ENCODE results near the gene ALDH7A1.
"Not testable (repeated sequence)": the region's sequence is repeated elsewhere in the genome, so short reads cannot be mapped to it uniquely, and the experiment has no call there.

ALDH7A1 gene

DNA sequence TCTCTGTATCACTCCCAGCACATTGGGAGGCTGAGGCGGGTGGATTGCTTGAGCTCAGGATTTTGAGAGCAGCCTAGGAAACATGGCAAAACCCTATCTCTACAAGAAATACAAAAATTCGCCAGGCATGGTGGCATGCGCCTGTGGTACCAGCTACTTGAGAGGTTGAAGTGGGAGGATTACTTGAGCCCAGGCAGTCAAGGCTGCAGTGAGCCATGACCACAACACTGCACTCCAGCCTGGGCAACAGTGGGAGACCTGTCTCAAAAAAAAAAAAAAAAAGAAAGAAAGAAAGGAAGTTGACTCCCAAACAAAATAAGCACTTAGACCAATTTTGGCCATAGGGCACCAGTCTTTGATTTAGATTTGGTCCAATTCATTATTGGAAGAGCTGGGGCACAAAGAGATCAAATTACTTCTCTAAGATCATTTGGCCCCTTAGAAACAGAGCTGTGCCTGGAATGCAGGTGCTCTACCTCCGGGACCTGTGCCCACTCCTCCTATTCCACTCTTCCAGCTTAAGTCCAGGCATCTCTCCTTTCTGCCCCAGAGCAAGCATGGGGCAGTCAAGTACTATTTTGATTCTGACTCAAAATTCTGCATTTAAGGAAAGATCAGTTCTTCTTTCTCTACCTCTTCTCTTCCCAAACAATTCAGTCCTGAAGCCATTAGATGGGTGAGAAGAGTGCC lies 59.0 kb downstream of the ALDH7A1 start:
- no peak for DNase-seq

DNA sequence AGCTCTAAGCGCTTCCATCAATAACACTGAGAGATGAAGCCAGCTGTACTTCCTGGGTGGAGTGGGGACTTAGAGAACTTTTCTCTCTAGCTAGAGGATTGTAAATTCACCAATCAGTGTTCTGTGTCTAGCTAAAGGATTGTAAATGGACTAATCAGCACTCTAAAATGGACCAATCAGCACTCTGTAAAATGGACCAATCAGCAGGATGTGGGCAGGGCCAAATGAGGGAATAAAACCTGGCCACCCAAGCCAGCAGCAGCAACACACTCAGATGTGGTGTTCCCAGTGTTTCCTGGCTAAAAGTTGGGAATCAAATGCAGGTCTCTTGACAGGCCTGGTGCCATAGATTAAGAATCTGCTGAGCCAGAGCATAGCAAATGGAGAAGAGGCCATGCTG lies 60.5 kb downstream of the ALDH7A1 start:
- no peak for DNase-seq

DNA sequence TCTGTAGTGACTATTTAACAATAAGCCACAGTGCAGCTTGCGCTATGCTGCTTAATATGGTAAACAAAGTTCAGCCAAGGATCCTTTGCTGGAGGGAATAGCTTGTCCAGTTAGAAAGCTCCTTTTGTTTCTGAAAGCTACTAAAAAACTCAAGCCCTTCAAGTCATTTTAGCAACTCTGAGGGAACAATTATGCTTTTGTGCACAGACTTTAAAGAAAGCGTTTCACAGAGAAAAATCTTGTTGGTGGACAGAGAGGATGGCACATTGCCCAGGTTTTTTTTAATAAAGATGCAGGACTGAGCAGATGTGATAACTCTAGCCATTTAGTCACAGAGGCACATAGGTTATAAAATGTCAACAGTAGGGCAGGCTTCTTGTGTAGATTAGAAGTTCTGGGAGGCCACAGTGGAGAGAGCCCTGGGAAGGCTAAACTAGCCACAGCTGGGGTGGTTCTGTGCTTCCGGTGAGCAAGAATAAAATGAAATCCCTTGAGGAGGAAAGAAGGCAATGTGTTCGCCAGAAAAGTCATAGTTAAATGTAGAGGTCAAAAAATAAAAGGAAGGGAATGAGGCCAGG lies 63.4 kb downstream of the ALDH7A1 start:
- peak in 10 of 56 donors; percentile 6 to 51 (median 19) for DNase-seq

DNA sequence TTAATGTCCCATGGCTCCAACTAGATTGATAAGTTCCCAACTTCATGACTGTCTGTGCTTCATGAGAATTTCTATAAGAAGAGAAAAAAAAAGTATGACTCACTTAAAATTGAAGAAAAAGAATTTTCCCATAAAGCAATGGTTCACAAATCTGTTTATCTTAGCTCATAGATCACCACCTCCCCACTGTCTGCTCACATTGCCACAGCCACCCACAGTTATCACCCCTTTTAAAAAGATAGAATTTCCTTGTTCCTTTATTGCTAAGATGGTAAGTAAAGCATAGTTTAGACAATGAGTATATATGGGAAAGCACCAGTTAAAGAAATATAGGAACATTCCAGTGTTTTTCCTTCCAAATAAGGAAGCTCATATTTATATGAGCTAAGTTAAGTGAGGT lies 67.1 kb downstream of the ALDH7A1 start:
- no peak for DNase-seq

DNA sequence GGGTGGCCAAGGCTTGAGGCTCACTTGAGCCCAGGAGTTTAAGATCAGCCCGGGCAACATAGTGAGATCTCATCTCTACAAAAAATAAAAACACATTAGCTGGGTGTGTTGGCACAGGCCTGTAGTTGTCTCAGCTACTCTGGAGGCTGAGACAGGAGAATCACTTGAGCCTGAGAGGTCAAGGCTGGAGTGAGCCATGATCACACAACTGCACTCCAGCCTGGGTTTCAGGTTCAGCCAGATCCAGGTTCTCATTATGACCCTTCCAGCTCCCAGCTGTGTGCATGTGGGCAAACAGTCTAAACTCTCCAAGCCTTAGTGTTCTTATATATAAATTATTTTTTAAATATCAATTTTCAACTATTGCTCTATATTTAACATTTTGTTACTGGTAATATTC lies 67.9 kb downstream of the ALDH7A1 start:
- DNase-seq: no peak

DNA sequence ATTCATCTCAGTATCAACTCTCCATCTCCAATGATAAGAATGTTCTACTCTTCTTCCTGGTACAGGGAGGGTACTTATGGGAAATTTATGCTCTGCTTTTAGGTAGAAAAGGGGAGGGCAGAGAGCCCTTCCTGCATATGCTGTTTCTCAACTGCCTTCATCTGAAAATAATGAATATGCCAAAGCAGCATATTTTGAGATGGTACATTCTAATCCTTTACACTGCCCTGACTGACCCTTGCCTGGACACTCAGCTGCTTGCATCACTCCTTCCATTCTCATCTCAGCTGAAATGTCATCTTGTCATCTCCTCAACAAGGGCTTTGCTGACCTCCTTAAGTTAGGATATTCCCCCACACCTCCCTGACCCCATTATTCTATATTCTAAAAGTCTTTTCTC lies 68.5 kb downstream of the ALDH7A1 start:
- DNase-seq: no peak

DNA sequence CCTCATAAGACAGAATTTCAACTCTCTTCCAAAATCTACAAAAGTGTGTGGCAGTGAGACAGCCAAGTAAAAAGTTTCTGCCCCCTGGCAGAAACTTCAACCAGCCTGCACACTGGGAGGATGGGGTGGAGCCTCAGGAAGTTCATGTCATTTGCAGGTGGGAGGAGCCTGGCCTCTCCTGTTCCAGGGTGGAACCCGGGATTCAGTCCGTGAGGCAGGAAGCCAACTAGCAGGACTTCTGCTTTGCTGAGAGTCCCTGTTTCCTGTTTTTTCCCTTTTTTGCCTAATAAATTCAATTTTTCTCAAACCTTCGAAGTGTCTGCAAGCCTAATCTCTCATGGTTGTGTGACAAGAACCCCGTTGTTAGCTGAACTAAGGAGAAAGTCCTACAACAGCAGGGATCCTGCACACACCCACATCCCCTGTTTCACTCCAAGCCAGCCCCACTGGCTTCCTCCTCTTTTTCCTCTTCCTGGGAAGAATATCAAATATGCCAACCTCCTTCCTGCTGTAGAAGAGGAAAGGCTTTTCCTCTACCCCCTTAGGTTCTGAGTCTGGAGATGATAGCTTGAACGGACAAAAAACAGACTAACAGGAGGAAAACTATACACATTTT lies 69.3 kb downstream of the ALDH7A1 start:
- DNase-seq: peak in 15 of 56 donors; percentile 6 to 53 (median 21)

DNA sequence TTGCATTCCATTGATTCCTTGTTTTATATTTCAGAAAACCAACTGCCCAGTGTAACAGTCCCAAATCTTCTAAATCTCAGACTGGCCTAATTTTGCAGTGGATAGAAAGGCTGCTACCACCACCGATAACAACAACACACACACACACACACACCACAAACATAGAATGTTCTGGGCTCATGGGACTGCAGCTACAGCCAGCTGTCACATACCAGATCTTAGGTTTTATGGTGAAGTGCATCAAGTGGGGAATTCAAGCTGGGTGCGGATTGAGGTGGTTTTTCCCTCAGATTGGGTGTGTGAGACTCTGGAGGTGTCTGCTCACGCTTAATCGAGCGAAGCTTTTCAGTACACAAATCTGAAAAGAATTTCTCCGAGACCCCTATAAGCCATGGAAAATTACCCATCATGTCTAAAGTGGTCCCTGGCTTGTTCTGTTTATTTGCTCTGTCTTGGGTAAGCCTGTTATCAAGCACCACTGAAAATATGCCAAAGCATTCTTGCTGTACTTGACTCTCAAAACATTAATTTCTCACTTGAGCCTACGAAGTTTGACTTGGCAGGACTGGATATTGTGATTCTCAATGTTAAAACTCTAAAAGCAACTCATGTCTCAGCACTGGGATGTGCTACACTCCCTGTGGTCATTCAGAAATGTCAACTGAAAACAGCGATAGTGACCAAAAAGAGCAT lies 71.1 kb downstream of the ALDH7A1 start:
- DNase-seq: no peak

DNA sequence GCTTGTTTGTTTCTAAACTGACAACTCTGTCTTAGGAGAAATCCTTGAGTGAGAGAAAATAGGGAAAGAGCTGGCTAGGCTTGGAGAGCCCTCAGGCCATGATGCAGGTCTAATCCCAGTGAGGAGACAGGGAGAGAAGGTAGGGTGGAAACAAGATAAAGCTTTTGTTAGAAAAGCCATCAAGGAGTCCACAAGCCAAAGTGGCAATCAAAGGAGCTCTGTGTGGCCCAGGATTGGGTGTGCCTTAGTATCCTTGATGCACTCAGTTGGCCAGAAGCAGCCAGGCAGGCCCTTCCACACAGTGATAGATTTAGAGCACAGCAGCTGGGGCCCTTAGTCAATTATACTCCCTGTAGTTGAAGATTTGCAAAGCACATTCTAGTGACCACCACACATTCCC lies 73.9 kb downstream of the ALDH7A1 start:
- no peak for DNase-seq

DNA sequence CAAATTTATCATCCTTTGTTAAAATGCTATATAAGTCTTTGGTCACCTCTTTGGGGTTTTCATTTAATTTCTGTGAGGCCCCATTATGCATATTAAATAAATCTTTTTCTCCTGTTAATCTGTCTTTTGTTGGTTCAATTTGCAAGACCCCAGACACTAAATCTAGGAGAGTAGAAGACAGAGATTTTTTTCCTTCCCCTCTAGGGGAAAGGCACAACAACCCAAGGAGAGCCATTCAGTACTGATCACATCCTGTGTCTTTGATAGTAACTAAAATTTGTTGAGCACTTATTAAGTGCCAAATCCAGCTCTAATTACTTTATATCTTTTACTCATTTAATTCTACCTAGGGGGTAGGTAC lies 74.4 kb downstream of the ALDH7A1 start:
- no peak for DNase-seq

DNA sequence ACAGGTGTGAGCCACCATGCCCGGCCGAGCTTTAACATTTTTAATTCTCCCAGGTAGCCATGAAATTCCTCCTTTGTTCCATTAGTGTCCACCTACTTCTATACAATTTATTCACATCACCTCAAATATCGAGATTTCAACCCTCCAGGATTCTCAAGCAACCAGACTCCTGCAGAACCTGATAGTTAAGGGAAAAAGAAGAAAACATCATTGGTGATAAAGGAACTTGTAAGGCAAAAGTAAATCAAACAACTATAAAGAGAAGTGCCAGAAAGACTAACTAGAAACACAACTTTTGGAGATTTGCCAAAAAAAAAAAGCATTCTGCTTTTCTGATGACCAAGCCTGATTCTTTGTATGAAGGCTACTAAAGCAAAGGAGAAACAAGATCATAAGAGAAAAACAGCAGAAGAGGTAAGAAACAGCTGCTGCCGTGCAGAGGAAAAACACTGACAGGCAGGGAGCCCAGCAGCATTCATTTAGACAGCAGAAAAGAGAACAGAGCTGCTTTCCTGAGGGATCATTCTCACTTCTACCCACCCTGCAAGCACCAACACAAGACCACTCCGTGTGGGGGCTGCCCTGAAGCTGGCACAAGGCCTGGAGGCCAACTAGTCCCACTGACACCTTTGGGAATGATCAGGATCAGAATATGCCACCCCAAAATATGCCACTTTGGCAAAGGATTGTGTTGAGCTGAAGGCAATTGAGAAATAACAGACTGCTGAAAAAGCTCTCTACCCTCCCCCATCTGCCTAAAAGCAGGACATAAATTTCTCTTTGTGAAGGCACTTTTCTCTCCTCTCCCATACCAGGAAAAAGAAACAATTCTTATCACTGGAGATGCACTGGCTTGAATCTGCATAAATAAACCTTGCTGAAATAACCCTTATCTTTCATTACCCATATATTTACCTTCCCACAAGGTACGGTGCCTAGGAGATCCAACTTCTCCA lies 75.1 kb downstream of the ALDH7A1 start:
- DNase-seq: peak in 15 of 56 donors; percentile 9 to 60 (median 23)

DNA sequence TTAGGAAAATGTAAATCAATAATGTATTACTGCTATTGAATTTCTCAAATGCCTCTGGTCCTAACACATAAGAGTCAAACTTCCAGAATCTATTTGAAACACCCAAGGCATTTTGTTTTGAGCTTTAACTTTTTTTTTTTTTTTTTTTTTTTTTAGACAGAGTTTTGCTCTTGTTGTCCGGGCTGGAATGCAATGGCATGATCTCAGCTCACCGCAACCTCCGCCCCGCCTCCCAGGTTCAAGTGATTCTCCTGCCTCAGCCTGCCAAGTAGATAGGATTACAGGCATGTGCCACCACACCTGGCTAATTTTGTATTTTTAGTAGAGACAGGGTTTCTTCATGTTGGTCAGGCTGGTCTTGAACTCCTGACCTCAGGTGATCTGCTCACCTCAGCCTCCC lies 75.8 kb downstream of the ALDH7A1 start:
- DNase-seq: not testable (repeated sequence)

DNA sequence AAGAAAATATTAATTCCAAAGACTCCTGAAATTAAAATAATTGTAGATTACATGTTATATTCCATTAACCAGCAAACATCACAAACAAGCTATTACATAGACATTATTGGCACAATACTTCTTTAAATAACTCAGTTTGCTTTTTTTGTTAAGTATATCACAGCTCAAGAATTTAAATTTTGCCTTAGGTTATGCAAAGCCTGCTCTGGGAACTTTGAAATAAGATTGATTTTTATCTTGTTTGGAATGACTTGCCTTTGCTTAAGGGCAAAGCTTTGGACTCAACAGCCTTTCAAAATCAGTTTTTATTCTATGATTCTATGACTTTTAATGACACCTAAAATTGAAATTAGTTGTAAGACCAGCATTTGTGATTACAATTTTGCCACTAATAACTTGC lies 78.2 kb downstream of the ALDH7A1 start:
- no peak for DNase-seq

DNA sequence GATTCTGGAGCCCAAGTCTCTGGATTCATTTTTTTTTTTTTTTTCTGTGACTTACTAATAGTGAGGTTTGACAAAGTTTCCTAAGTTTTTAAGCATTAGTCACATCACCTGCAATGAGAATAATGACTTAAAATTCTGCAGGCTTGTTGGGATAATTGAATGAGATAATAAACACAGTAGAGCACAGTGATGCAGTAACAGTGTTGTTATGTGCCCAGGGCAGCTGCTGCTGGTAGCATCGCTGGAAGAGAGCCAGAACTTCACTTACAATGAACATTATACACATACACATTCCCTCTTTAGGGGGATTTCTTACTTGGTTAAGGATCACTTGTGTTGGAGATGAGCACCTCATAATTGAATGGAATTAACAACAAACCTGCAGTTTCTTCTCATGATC lies 78.9 kb downstream of the ALDH7A1 start:
- DNase-seq: peak in 7 of 56 donors; percentile 6 to 32 (median 23)

DNA sequence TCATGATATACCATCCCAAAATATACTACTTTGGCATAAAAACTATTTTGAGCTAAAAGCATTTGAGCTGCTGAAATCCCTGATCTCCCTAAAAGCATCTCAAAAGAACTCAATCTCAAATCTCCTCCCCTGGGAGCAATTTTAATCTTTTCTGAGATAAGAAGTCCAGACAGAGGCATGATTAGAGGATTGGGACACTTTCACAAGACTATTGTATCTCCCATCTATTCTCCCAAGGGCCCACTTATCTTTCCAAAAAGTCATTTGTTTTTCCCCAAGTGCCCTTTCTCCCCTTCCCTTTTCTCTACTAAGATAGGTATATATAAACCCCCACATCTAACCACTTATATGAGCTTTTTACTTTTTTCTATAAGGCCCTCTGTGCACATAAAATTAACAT lies 79.7 kb downstream of the ALDH7A1 start:
- DNase-seq: no peak

DNA sequence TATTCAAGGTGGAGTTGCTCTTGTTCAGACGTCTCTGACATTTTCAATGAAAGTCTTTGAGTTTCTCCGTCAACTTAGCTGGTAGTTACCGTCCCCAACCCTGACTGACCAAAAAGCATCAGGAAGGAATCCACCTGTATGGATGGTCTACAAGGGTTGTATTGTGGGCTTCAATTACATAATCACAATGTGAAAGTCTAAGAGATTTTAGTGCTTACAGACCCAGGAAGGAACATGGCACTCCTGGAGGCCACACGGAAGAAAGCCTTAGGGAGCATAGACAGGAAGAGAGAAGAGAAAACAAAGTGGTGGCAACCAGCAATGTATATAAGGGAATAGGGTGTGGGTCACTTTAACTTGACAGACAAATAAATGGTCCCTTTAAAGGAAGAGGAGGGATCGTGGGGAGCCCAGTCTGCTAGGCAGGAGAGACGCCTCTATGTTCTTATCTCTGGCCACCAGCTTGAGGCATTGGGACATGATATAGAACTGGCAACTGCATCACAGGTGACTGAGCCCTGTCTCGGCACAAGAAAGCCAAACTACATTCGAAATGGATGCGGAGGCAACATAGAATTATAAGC lies 80.4 kb downstream of the ALDH7A1 start:
- DNase-seq: no peak

DNA sequence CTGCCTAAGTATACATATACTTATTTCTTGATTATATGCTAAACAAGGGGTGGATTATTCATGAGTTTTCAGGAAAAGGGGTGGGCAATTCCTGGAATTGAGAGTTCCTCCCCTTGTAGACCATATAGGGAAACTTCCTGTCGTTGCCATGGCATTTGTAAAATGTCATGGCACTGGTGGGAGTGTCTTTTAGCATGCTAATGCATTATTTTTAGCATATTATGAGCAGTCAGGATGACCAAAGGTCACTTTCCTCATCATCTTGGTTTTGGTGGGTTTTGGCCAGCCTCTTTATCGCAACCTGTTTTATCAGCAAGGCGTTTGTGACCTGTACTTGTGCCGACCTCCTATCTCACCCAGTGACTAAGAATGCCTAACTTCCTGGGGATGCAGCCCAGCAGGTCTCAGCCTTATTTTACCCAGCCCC lies 80.9 kb downstream of the ALDH7A1 start:
- no peak for DNase-seq

DNA sequence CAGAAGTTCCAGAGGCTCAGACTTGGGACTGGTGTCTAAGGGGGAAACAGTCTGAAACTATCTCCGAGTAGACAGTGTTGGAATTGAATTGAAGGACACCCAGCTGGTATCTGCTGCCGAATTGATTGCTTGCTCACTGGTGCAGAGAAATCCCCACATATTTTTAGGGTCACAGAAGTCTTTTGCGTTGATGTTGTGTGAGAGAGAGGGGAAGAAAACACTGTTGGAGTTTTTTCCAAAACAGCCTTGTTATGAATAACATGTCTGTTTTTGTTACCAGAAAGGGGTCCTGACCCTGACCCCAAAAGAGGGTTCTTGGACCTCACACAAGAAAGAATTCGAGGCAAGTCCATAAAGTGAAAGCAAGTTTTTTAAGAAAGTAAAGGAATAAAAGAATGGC lies 81.3 kb downstream of the ALDH7A1 start:
- DNase-seq: no peak

DNA sequence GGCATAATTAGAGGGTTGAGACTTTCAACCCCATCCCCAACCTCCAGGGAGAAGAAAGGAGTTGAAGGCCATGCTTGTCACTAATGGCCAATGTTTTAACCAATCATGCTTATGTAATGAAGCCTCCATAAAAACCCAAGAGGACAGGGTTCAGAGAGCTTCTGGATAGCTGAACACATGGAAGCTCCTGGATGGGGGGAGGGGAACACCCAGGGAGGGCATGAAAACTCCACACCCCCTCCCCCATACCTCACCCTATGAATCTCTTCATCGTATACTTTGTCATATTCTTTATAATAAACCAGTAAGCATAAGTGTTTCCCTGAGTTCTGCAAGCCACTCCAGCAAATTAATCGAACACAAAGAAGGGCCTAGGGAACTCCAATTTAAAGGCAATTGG lies 81.7 kb downstream of the ALDH7A1 start:
- DNase-seq: no peak

DNA sequence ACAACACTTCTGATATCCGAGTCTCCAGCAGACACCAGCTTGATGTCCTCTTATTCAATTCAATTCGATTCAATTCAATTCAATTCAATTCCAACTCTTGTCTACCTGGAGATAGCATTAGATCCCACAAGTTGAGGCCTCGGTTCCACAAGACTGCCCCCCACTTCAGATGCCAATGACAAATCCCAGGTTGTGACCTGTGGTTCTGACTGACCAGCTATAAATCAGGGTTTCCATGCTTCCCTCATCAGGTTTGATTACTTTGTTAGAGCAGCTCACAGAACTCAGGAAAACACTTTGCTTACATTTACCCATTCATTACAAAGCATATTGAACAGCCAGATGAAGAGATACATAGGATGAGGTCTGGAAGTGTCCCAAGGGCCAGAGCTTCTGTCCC lies 82.6 kb downstream of the ALDH7A1 start:
- DNase-seq: no peak

DNA sequence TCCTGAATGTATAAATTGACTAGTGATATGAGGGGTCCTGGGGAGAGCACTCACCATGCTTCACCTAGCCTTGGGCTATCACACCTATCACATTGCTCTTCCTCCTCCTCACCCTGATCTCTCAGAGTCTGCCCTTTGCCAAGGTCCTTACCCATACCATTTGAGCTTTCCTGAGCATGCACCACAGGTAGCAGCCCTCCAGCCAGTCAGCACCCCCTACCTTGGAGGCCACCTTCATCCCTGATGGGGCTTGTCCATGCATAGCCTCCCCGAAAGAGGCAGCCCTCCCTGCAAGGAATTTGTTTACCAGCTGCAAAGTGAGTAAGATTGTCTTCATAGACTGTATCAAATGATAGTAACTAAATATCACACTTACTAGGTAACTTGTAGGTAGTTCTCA lies 83.1 kb downstream of the ALDH7A1 start:
- no peak for DNase-seq
